NCI-H2029 treated with DMSO at 0.1 percent for 48 hours (cell line): ENCODE data around the gene RPS29.
"Not testable (repeated sequence)": the region's sequence is repeated elsewhere in the genome, so short reads cannot be mapped to it uniquely, and the experiment has no call there.

Experiments used
- DNase-seq: peaks from one replicate; lab custom pipeline; 2025; lab: John Stamatoyannopoulos, UW

The RPS29 gene

GRCh38 chr14:49585803-49586672 is at the start of gene RPS29:
Gene RPS29 (minus strand): TSS chr14:49586380. CDS start chr14:49586346, 34 bp downstream.
- peak; percentile 99 for DNase-seq

GRCh38 chr14:49634547-49635334 is 48.6 kb upstream of the RPS29 start, which contains the start of gene DNAAF2:
Gene DNAAF2 (minus strand): TSS chr14:49635244. CDS start chr14:49635149, 95 bp downstream.
- peak; percentile 62 for DNase-seq

GRCh38 chr14:49633640-49634546 is 47.7 kb upstream of the RPS29 start:
- DNase-seq: peak; percentile 94

GRCh38 chr14:49623941-49624839 is 38.0 kb upstream of the RPS29 start:
- no peak for DNase-seq

GRCh38 chr14:49623387-49623786 is 37.2 kb upstream of the RPS29 start:
- DNase-seq: no peak

- DNase-seq: no peak
Measured at GRCh38 chr14:49622022-49622607, 35.9 kb upstream of the RPS29 start.

- no peak for DNase-seq
Measured at GRCh38 chr14:49621114-49621881, 35.1 kb upstream of the RPS29 start.

- DNase-seq: peak; percentile 98
Measured at GRCh38 chr14:49620182-49621113, 34.3 kb upstream of the RPS29 start, which contains the start of the genes MGAT2 and RPL36AL. Gene MGAT2 (plus strand): TSS chr14:49620799. CDS start chr14:49621269, 470 bp downstream. Gene RPL36AL (minus strand): TSS chr14:49620626. CDS start chr14:49619104, 1,522 bp downstream.

- DNase-seq: no peak
Measured at GRCh38 chr14:49619730-49620129, 33.5 kb upstream of the RPS29 start.

GRCh38 chr14:49619273-49619672 is 33.1 kb upstream of the RPS29 start:
- DNase-seq: not testable (repeated sequence)

GRCh38 chr14:49617852-49618519 is 31.8 kb upstream of the RPS29 start:
- DNase-seq: no peak

- no peak for DNase-seq
Measured at GRCh38 chr14:49615776-49616175, 29.6 kb upstream of the RPS29 start.

GRCh38 chr14:49614196-49614595 is 28.0 kb upstream of the RPS29 start:
- DNase-seq: no peak

GRCh38 chr14:49612671-49613070 is 26.5 kb upstream of the RPS29 start:
- DNase-seq: no peak

- DNase-seq: no peak
Measured at GRCh38 chr14:49612251-49612650, 26.1 kb upstream of the RPS29 start.

GRCh38 chr14:49607583-49607982 is 21.4 kb upstream of the RPS29 start:
- DNase-seq: no peak

GRCh38 chr14:49598485-49599300 is 12.5 kb upstream of the RPS29 start, which contains the start of gene LRR1:
Gene LRR1 (plus strand): TSS chr14:49598940. CDS start chr14:49599021, 81 bp downstream.
- peak; percentile 92 for DNase-seq
